Measurements from ENCODE around the gene ADAMTSL3.

DNA sequence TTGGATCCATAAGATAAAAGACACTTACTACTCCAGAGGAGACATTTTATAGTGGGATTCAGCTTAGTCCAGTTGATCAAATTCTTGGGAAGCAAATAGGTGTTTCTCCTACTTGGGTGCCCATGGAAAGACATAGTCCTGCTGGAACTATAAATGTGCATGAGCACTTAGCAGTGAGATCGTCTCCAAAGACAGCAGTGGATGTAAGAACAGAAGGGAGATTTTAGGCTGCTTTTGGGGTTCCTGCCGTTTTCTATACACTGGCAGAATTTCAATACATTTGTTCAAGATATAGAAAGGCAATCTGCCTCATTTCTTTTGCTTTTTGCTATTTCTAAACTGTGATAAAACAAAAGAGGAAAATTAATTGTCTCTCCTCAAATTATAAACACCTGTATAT lies 234.0 kb downstream of the ADAMTSL3 start:
- TF ChIP-seq, protein P1, sequence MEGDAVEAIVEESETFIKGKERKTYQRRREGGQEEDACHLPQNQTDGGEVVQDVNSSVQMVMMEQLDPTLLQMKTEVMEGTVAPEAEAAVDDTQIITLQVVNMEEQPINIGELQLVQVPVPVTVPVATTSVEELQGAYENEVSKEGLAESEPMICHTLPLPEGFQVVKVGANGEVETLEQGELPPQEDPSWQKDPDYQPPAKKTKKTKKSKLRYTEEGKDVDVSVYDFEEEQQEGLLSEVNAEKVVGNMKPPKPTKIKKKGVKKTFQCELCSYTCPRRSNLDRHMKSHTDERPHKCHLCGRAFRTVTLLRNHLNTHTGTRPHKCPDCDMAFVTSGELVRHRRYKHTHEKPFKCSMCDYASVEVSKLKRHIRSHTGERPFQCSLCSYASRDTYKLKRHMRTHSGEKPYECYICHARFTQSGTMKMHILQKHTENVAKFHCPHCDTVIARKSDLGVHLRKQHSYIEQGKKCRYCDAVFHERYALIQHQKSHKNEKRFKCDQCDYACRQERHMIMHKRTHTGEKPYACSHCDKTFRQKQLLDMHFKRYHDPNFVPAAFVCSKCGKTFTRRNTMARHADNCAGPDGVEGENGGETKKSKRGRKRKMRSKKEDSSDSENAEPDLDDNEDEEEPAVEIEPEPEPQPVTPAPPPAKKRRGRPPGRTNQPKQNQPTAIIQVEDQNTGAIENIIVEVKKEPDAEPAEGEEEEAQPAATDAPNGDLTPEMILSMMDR (IDR thresholded peaks at IDR 0.05), result no peak
- TF ChIP-seq EZH2 (IDR thresholded peaks at IDR 0.05; ENCODE audit: borderline replicate concordance, insufficient read depth, low read depth, low read length, poor library complexity, severe bottlenecking), result no peak
